Naive thymus-derived CD4-positive, alpha-beta T cell (primary cell): ENCODE measurements around the gene PRKAR1A. TPM values are rescaled to one million over a fixed set of nuclear protein-coding genes. Genes with fewer than 3 reads are reported as not detected.

ENCODE experiments used
- ATAC-seq: fragments of 150-1000 bp; cut with Tn5 transposase; 2 replicates; pipeline ENCODE4 v1.10.0; 2021; ENCODE audit warnings: mild to moderate bottlenecking, moderate library complexity
- CTCF ChIA-PET: fragments of 350-600 bp; sonication (Branson Sonifier 250); formaldehyde crosslinking; loops from one replicate; lab custom pipeline; 2021; ENCODE audit warnings: antibody characterized with exemption; lab: Charles Lee
- POLR2A ChIA-PET: fragments of 350-600 bp; sonication (Branson Sonifier 250); formaldehyde crosslinking; loops from one replicate; lab custom pipeline; 2021; ENCODE audit warnings: antibody characterized with exemption, inconsistent platforms; lab: Charles Lee
- DNase-seq, 9 donors: peaks; one replicate each; pipeline versions ENCODE4 v3.0.0 to v3.0.0-alpha.2; 2020 to 2022; ENCODE audit warnings: mixed read lengths in 1 of 9
- H3K27ac ChIP-seq: one replicate; pipeline ENCODE4 v1.7.0; 2013; ENCODE audit warnings: mild to moderate bottlenecking, low read depth, low read length, moderate library complexity
- H3K27me3 ChIP-seq, 2 donors: one replicate each; pipeline ENCODE4 v1.7.0; 2013; ENCODE audit warnings: low read length in 2 of 2, mild to moderate bottlenecking in 2 of 2, moderate library complexity in 2 of 2; ENCODE audit not compliant: control insufficient read depth in 2 of 2, insufficient read depth in 2 of 2
- H3K36me3 ChIP-seq, 3 experiments: 1 replicate in 2 of 3; 2 replicates in 1 of 3; pipeline ENCODE4 v1.7.0; 2013; ENCODE audit warnings: low read length in 3 of 3, mild to moderate bottlenecking in 3 of 3, moderate library complexity in 1 of 3; ENCODE audit not compliant: insufficient read depth in 3 of 3, control insufficient read depth in 2 of 3
- H3K4me1 ChIP-seq, 2 donors: one replicate each; pipeline ENCODE4 v1.7.0; 2013; ENCODE audit warnings: low read length in 2 of 2, mild to moderate bottlenecking in 2 of 2, moderate library complexity in 1 of 2; ENCODE audit not compliant: control insufficient read depth in 2 of 2, insufficient read depth in 2 of 2
- H3K4me3 ChIP-seq: 2 replicates; pipeline ENCODE4 v1.7.0; 2013; ENCODE audit warnings: mild to moderate bottlenecking, low read length
- H3K9me3 ChIP-seq, 3 experiments: 1 replicate in 2 of 3; 2 replicates in 1 of 3; pipeline ENCODE4 v1.7.0; 2013; ENCODE audit warnings: low read length in 3 of 3; ENCODE audit not compliant: control insufficient read depth in 2 of 3
- H3K27ac Mint-ChIP-seq, 9 donors: one replicate each; pipeline ENCODE4 v1.8.0; 2020 to 2022; ENCODE audit warnings: mixed read lengths in 9 of 9, mild to moderate bottlenecking in 8 of 9, moderate library complexity in 5 of 9, inconsistent platforms in 2 of 9
- H3K27me3 Mint-ChIP-seq, 5 donors: one replicate each; pipeline ENCODE4 v1.8.0; 2021 to 2022; ENCODE audit warnings: mixed read lengths in 5 of 5, mild to moderate bottlenecking in 1 of 5
- H3K36me3 Mint-ChIP-seq, 5 donors: one replicate each; pipeline ENCODE4 v1.8.0; 2020 to 2022; ENCODE audit warnings: mixed read lengths in 5 of 5, mild to moderate bottlenecking in 3 of 5, inconsistent platforms in 1 of 5
- H3K4me1 Mint-ChIP-seq, 7 donors: one replicate each; pipeline ENCODE4 v1.8.0; 2020 to 2022; ENCODE audit warnings: mixed read lengths in 7 of 7, mild to moderate bottlenecking in 3 of 7, inconsistent platforms in 1 of 7
- H3K4me3 Mint-ChIP-seq, 10 donors: one replicate each; pipeline ENCODE4 v1.8.0; 2020 to 2022; ENCODE audit warnings: mild to moderate bottlenecking in 10 of 10, mixed read lengths in 10 of 10, moderate library complexity in 6 of 10, inconsistent platforms in 2 of 10
- H3K9me3 Mint-ChIP-seq, 11 donors: one replicate each; pipeline ENCODE4 v1.8.0; 2020 to 2022; ENCODE audit warnings: mixed read lengths in 11 of 11, mild to moderate bottlenecking in 4 of 11, inconsistent platforms in 1 of 11, moderate library complexity in 1 of 11
- intact Hi-C, 2 donors: fragments of 100-400 bp; cut with micrococcal nuclease; formaldehyde crosslinking; loops; one replicate each; pipeline ENCODE4 v1.15.1; 2023
- polyA plus RNA-seq, 2 donors: library from polyadenylated mRNA; unstranded; fragments of 300-500 nt; fragmentation: Illumina TruSeq; gene quantifications; one replicate each; pipeline ENCODE4 v1.2.3, GENCODE V29; 2021
- total RNA-seq, 6 experiments: library from RNA in 5 of 6; stranded (reverse) in 5 of 6; gene quantifications; 1 replicate in 5 of 6; 2 replicates in 1 of 6; pipeline ENCODE4 v1.2.3 and lab custom pipeline; 2021 to 2026

Gene PRKAR1A
- total and polyA plus RNA-seq, 7 experiments from 2014 or later, result 115 to 224 (median 156) TPM

GRCh38 chr17:68584581-68585303 lies 72.5 kb downstream of the PRKAR1A start:
- Histone ChIP-seq H3K4me3 (no peak overlapping the region), H3K4me1 (no peaks in the 10 kb centered on the region), H3K27me3 (no peaks in the 10 kb centered on the region), H3K27ac (no peak overlapping the region), H3K36me3 (no peaks in the 10 kb centered on the region), H3K9me3 (peaks cover 0 to 9% (median 0%) of the 10 kb centered on the region in 3 experiments)
- DNase-seq, result no peak
- Mint-ChIP-seq H3K4me1 (no peaks in the 10 kb centered on the region), H3K27me3 (peaks cover 5 to 12% (median 9%) of the 10 kb centered on the region in 5 donors), H3K27ac (no peak overlapping the region), H3K9me3 (peaks cover 0 to 14% (median 4%) of the 10 kb centered on the region in 11 donors), H3K4me3 (no peak overlapping the region), H3K36me3 (peaks cover 0 to 9% (median 0%) of the 10 kb centered on the region in 5 donors)
- intact Hi-C loops, result no loop called here
- POLR2A ChIA-PET, result no interaction called here
- ATAC-seq, result no peak
- CTCF ChIA-PET, result interaction anchor here (0.6 kb wide), 1 partner anchor 37 kb away, joined by 4 read pairs; no protein-coding TSS in a partner anchor

DNA sequence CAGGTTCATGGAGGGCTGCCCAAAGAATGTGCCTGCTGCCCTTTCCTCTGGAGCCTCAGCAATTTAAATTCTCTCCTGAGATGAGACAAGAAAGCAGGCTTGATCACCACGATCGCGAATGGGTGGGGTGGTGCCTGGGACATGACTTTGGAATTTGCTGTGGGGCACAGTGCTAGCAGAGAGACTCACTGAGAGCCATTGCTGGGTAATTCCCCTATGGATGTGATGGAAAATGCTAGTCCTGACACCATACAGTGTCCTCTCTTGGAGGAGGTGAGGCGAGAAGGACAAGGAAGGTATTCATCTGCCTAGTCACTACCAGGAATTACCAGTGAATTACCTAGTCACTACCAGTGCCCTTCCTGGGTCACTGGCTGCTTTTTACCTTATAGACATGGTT lies 73.4 kb downstream of the PRKAR1A start:
- CTCF ChIA-PET, result no interaction called here
- no peak for ATAC-seq

DNA sequence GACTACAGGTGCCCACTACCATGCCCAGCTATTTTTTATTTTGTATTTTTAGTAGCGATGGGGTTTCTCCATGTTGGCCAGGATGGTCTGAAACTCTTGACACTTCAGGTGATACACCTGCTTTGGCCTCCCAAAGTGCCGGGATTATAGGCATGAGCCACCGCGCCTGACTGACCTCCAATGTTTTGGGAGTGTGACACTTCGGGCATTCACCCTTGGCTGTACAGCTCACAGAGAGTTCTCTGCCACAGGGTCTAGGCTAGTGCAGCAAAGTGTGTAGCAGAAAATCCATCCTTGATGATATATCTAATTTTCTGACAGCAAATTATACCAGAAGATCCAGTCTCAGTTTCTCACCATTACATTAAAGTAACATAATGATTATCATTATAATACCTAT lies 74.8 kb downstream of the PRKAR1A start:
- Histone ChIP-seq H3K36me3 (no peaks in the 10 kb centered on the region), H3K27me3 (no peaks in the 10 kb centered on the region), H3K4me3 (no peak overlapping the region), H3K4me1 (no peaks in the 10 kb centered on the region), H3K27ac (no peak overlapping the region), H3K9me3 (peaks cover 0 to 9% (median 0%) of the 10 kb centered on the region in 3 experiments)
- no peaks in the 10 kb centered on the region for H3K4me1 Mint-ChIP-seq
- peaks cover 0 to 9% (median 0%) of the 10 kb centered on the region in 5 donors for H3K36me3 Mint-ChIP-seq
- DNase-seq (no peak), ATAC-seq (no peak)
- no peak overlapping the region for H3K27ac Mint-ChIP-seq
- CTCF ChIA-PET, result no interaction called here
- peaks cover 0 to 14% (median 4%) of the 10 kb centered on the region in 11 donors for H3K9me3 Mint-ChIP-seq
- POLR2A ChIA-PET, result no interaction called here
- H3K4me3 Mint-ChIP-seq, result no peak overlapping the region
- intact Hi-C loops, result no loop called here
- H3K27me3 Mint-ChIP-seq, result peaks cover 8 to 24% (median 17%) of the 10 kb centered on the region in 5 donors

More for the DNA sequence above, 73.4 kb downstream of the PRKAR1A start:
- H3K4me3 ChIP-seq, result no peak overlapping the region
- no peaks in the 10 kb centered on the region for H3K4me1 ChIP-seq
- Mint-ChIP-seq H3K36me3 (peaks cover 0 to 9% (median 0%) of the 10 kb centered on the region in 5 donors), H3K27ac (no peak overlapping the region), H3K4me3 (no peak overlapping the region), H3K9me3 (peaks cover 0 to 14% (median 4%) of the 10 kb centered on the region in 11 donors), H3K27me3 (peaks cover 5 to 13% (median 12%) of the 10 kb centered on the region in 5 donors), H3K4me1 (no peaks in the 10 kb centered on the region)
- H3K36me3 ChIP-seq, result no peaks in the 10 kb centered on the region
- H3K27me3 ChIP-seq, result no peaks in the 10 kb centered on the region
- peaks cover 0 to 9% (median 0%) of the 10 kb centered on the region in 3 experiments for H3K9me3 ChIP-seq
- intact Hi-C loops, result no loop called here
- POLR2A ChIA-PET, result no interaction called here
- no peak for DNase-seq
- H3K27ac ChIP-seq, result no peak overlapping the region

GRCh38 chr17:68587847-68588246 lies 75.6 kb downstream of the PRKAR1A start:
- H3K4me1 Mint-ChIP-seq, result no peaks in the 10 kb centered on the region
- H3K27ac Mint-ChIP-seq, result no peak overlapping the region
- H3K27ac ChIP-seq, result no peak overlapping the region
- H3K4me3 ChIP-seq, result no peak overlapping the region
- intact Hi-C loops, result no loop called here
- ChIA-PET POLR2A (no interaction called here), CTCF (no interaction called here)
- no peaks in the 10 kb centered on the region for H3K36me3 ChIP-seq
- no peak for DNase-seq
- no peak overlapping the region for H3K4me3 Mint-ChIP-seq
- no peak for ATAC-seq
- H3K4me1 ChIP-seq, result no peaks in the 10 kb centered on the region
- H3K27me3 Mint-ChIP-seq, result peaks cover 14 to 31% (median 25%) of the 10 kb centered on the region in 5 donors
- peaks cover 0 to 9% (median 0%) of the 10 kb centered on the region in 5 donors for H3K36me3 Mint-ChIP-seq
- peaks cover 0 to 14% (median 4%) of the 10 kb centered on the region in 11 donors for H3K9me3 Mint-ChIP-seq
- H3K27me3 ChIP-seq, result no peaks in the 10 kb centered on the region
- peaks cover 0 to 9% (median 0%) of the 10 kb centered on the region in 3 experiments for H3K9me3 ChIP-seq

DNA sequence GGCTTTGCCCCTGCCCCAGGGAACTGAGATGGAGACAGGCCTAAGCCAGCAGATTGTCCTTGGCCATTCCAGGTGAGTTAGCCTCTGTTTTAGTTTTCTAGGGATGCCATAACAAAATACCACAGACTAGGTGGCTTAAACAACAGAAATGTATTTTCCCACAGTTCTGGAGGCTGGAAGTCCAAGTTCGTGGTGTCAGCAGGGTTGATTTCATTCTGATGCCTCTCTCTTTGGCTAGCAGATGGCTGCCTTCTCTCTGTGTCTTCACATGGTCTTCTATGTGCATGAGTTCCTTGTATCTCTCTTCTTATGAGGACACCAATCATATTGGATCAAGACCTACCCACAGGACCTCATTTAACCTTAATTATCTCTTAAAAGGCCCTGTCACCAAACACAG lies 76.1 kb downstream of the PRKAR1A start:
- Mint-ChIP-seq H3K4me3 (no peak overlapping the region), H3K27me3 (peaks cover 18 to 34% (median 28%) of the 10 kb centered on the region in 5 donors), H3K4me1 (no peaks in the 10 kb centered on the region), H3K36me3 (peaks cover 0 to 6% (median 0%) of the 10 kb centered on the region in 5 donors), H3K27ac (no peak overlapping the region), H3K9me3 (peaks cover 0 to 14% (median 4%) of the 10 kb centered on the region in 11 donors)
- CTCF ChIA-PET, result no interaction called here
- Histone ChIP-seq H3K27me3 (no peaks in the 10 kb centered on the region), H3K4me3 (no peak overlapping the region), H3K27ac (no peak overlapping the region), H3K36me3 (no peaks in the 10 kb centered on the region), H3K9me3 (peaks cover 0 to 9% (median 0%) of the 10 kb centered on the region in 3 experiments), H3K4me1 (no peaks in the 10 kb centered on the region)
- intact Hi-C loops, result no loop called here
- ATAC-seq, result no peak
- POLR2A ChIA-PET, result no interaction called here
- no peak for DNase-seq

- Mint-ChIP-seq H3K27me3 (peaks cover 24 to 41% (median 34%) of the 10 kb centered on the region in 5 donors), H3K4me1 (no peaks in the 10 kb centered on the region), H3K27ac (no peak overlapping the region), H3K36me3 (peaks cover 0 to 4% (median 0%) of the 10 kb centered on the region in 5 donors), H3K9me3 (peaks cover 0 to 14% (median 4%) of the 10 kb centered on the region in 11 donors), H3K4me3 (no peak overlapping the region)
- Histone ChIP-seq H3K27ac (no peak overlapping the region), H3K4me1 (no peaks in the 10 kb centered on the region), H3K9me3 (peaks cover 0 to 9% (median 0%) of the 10 kb centered on the region in 3 experiments), H3K36me3 (no peaks in the 10 kb centered on the region), H3K4me3 (no peak overlapping the region), H3K27me3 (no peaks in the 10 kb centered on the region)
- DNase-seq, result no peak
- ChIA-PET POLR2A (no interaction called here), CTCF (no interaction called here)
- ATAC-seq, result no peak
- intact Hi-C loops, result no loop called here
Observed at GRCh38 chr17:68589086-68589485, 76.9 kb downstream of the PRKAR1A start.
